GM18909 (cell line): ENCODE results near the gene ADGRD1.
"Not testable (repeated sequence)": the region's sequence is repeated elsewhere in the genome, so short reads cannot be mapped to it uniquely, and the experiment has no call there.

Experiments
- ATAC-seq: cut with Tn5 transposase; IDR thresholded peaks from one replicate; pipeline ENCODE4 v1.9.1; 2021; ENCODE audit warnings: mild to moderate bottlenecking; ENCODE audit not compliant: unreplicated experiment, poor library complexity

Gene ADGRD1

DNA sequence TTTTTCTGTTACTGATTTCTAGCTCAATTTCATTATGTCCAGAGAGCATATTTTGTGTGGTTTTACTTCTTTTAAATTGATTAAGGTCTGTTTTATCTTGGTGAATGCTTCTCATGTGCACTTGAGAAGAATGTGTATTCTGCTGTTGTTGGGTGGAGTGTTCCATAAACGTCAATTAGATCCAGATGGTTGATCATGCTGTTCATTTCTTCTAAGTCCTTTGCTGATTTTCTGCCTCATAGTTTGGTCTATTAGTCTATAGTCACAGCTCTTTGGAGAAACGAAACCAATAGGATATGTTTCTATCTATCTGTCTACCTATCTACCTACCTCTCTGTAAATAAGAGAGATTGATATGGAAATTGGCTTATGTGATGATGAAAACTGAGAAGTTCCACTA is 17.1 kb upstream of the ADGRD1 start:
- no peak for ATAC-seq

DNA sequence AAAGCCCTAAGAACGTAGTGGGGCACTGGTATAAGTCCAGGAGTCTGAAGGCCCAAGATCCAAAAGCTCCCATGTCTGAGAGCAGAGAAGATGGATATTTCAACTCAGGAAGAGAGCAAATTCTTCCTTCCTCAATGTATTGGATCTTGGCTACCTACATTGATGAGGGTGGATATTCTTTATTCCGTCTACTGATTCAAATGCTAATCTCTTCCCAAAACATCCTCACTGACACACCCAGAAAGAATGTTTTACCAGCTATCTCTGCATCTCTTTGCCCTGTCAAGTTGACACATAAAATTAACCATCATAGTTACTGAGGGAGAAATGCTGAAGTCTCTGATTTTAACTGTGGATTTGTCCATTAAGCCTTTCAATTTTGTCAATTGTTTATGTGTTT is 16.6 kb upstream of the ADGRD1 start:
- no peak for ATAC-seq

DNA sequence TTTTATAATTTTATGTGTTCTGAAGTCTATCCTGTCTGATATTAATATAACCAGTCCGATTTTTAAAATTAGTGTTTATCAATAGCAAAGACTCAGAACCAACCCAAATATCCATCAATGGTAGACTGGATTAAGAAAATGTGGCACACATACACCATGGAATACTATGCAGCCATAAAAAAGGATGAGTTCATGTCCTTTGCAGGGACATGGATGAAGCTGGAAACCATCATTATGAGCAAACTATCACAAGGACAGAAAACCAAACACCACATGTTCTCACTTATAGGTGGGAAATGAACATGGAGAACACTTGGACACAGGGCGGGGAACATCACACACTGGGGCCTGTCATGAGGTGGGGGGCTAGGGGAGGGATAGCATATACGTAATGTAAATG is 16.2 kb upstream of the ADGRD1 start:
- not testable (repeated sequence) for ATAC-seq

- no peak for ATAC-seq
Observed at GRCh38 chr12:130938186-130938585, 15.5 kb upstream of the ADGRD1 start.

DNA sequence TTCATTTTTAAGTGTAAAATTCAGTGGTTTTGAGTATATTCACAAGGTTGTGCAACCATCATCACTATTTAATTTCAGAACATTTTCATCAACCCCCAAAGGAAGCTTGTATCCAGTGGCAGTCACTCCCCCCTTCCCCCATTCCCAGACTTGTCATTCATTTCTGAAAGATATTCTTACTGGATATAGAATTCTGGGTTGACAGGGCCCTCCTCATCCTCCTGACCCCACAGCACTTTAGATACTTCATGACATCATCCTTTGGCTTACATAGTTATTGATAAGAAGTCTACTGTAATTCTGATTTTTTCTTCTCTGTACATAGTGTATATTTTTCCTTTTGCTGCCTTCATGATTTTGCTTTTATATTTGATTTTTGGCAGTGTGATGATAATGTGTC is 8.8 kb upstream of the ADGRD1 start:
- no peak for ATAC-seq

DNA sequence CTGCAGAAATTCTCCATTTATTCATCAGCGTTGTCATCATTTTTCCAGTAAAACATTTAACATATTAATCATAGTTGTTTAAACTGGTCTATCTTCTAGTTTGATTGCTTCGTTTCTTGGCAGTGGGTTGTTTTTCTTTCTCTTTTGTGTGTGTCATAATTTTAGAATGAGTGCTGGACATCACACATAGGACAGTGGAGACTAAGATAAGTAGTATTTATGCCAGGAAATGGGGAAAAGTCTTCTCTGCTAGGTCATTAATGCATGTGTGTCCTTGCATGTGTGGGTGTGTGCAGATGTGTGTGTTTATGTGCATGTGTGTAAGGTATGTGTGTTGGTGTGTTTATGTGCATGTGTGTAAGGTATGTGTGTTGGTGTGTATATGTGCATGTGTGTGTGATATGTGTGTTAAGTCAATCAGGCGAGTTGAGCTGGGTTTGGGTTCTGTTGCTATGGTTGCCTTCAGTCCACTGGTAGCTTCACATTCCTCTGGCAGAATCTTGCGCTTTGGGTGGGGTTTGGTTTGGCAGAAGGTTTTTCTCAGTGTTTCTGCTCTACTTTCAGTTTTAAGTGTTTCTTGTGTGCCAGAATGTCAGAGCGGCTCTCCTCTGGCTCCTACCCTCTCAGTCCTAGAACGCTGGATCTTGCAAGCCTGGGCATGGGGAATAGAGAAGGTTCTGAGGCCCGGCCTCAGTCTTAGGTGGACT is 7.8 kb upstream of the ADGRD1 start:
- ATAC-seq = no peak

DNA sequence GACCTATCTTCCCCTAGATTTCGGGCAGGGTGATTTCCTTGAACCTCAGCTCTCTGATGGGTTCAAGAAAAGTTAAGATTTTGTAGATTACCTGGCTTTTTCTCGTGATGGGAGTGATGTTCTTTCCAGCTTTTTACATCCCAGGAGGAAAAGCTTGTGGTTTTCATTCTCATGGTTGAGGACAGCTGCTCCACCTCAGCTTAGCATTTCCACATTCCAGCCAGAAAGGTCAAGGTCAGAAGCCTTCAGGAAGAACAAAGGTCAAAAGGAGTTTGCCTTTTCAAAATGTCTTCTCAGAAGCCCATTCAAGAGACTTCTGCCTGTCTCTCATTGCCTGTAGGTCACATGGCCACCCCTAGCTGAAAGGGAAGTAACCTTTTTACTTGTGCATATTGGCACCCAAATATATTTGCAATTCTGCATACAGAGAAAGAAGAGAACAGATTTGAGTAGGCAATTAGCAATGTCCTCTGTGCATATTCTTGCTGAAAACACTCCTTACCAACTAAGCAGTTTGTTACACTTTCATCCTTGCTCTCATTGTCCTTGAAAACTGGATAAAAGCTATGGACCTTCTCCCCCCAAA is 6.6 kb upstream of the ADGRD1 start:
- no peak for ATAC-seq

DNA sequence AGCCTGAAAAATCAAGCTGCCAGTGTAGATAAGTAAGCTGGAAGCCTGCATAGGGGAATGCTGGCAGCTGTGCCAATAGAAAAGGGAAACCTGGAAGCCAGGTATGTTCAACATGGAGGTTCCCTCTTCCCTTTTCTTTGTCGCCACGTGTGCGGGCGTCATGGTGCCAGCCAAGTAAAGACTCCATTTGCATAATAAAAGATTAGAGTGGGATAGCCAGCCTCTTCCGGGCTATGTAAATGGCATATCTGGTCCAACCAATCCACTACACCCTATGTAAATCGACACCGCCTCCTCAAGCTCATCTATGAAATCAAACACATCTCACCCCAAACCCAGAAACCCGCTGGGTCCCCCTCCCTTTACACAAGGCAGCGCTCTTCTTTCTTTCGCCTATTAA is 5.6 kb upstream of the ADGRD1 start:
- no peak for ATAC-seq

DNA sequence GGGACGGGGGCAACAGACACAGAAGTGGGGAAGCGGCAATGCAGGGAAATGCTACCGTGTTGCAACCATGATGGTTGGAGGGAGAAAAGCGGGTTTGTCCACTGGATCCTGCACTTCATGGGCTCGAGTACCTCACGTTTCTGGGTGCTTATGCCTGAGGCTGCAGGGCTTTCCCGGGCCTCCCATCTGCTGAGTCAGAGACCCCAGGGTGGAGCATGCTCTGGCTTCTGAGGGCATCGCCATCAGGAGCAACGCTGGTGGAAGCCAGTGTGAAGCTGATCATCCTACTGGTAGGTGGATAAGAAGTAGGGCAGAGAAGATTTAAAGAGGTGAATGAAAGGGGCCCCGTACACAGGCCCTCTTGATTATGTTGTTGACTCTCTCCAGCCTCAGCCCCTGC is 5.0 kb upstream of the ADGRD1 start:
- ATAC-seq = no peak

- ATAC-seq = no peak
Observed at GRCh38 chr12:130949806-130950205, 3.9 kb upstream of the ADGRD1 start.

DNA sequence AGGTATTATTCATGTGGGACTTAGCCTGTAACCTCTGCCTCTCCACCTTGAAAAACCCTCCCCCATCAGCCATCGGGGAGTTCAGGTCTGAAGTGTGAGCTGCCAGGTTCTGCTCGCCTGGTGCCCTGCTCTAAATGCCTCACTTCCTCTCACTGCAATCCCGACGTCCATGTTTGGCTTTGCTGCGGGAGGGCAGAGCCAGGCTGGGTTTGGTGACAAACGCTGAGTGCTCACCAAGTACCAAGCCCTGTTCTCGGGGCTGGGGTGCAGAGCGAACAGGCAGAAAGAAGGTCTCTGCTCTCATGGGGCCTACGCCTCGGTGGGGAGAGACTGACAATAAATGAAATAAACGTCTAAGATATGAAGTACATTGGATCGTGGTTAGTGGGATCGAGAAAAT is 2.1 kb upstream of the ADGRD1 start:
- no peak for ATAC-seq

GRCh38 chr12:130952171-130952954 is 1.3 kb upstream of the ADGRD1 start:
- ATAC-seq = no peak

- ATAC-seq = no peak
Observed at GRCh38 chr12:130954544-130954831, 781 bp downstream of the ADGRD1 start.

DNA sequence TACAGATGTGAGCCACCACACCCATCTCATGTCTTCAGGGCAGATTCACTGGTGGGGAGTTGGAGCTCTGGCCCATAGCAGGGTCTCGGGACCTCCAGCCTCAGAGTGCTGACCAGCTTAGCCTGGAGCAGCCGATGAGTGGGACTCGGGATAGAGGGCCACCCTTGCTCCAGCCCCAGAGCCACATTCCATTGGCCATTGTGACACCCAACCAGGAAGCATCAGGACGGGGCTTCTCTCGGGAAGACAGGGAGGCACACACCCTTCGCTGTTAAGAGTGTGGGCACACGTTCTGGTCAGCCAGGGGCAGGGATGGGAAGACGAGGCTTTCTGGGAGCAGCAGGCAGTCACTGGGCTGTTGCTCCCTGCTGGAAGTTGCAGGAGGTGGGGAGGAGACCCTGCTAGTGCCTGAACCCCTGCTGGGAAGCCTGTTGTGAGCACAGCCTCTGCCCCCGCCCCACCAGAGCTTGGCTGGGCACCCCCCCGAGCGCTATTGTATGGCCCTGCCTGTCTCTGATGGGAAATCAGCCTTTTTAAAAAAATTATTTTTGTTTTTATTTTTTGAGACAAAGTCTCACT is 1.6 kb downstream of the ADGRD1 start:
- ATAC-seq = no peak

DNA sequence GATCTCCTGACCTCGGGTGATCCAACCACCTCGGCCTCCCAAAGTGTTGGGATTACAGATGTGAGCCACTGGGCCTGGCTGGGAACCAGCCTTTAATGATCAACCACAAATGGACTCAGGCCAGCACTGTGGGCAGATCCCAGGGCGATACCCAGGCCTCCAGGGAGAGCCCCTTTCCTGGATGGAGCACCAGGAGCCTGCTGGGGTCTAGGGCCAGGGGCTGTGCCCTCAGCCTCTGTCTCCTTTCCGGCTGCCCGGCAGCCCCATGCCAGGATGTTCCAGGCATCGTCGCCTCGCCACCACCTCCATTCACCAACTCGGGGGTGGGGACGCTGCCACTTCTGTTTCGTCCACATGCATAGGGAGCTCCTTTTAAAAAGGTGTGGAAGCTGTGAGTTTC is 2.3 kb downstream of the ADGRD1 start:
- ATAC-seq = no peak

DNA sequence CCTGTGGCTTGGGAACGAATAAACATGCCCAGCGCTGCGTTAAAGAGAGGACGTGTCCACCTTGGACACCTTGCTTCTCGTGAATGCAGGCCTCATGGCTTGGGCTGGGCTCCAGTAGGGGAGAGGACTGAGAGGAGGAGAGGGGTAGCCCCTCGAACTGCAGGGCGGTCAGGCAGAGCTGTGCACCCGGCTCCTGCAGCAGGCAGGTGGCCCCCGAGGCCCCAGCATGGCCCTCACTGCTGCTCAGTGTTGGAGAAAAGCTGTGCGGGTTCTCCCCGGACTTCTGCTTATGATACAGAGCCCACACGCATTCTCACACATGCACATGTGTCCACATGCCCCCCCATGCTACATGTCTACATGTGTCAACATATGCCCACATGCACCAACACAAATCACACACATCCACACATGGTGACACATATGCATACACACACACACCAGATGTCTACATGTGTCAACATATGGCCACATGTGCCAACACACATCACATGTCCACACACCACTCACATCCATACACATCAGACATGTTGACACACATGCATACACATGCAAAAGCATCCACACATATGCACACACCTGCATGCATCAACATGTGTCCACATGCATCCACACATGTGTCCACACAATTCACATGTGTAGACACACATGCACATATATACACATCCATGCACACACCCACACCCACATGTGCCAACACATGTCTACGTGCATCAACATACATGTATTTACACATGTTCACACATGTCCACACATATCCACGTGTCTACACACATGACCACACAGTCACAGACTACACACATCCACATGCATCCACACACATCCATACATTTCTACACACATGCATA is 3.0 kb downstream of the ADGRD1 start:
- no peak for ATAC-seq

DNA sequence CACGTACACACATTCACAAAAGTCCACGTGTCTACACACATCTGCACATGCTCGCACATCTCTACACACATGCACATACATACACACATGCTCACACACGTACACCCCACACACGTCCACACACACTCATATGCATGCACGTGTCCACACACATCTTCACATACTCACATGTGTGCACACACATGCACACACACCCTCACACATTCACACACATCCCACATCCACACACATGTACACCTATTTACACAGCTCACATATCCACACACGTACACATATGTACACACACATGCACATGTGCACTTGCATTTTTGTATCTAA is 3.6 kb downstream of the ADGRD1 start:
- no peak for ATAC-seq

DNA sequence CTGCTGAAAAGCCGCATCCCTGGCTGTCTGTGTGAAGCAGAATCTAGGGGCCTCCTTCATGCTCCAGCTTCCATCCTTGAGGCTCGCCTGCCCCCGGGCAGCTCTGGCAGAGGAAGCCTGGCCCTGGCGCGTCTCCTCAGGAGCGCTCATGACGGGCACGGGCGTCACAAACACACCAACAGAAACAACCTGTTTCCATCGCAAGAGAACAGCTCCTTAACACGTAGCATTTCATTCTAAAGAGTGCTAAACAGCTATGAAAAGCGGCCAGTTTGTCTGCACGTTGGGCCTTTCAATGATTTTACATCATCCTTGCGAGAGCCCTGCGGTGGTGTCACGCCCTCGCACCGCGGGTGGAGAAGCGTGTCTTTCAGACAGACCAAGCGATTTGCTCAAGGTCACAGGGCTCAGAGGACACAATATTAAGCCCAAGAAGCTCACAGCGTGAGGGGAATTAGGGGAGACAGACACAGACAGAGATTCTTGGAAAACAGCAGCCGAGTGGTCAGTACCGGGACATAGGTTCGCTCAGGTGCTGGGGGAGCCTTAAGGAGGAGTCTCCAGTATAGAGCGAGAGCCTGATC is 4.9 kb downstream of the ADGRD1 start:
- ATAC-seq = no peak

GRCh38 chr12:130959632-130960031 is 5.9 kb downstream of the ADGRD1 start:
- ATAC-seq = no peak

GRCh38 chr12:130960058-130960457 is 6.4 kb downstream of the ADGRD1 start:
- ATAC-seq = no peak
